GM18858 (cell line): Measurements from ENCODE around the gene DCAF11.
A peak's percentile ranks its signal among the peaks of the same experiment; 100 is the strongest.

Experiments
- ATAC-seq: cut with Tn5 transposase; IDR thresholded peaks from one replicate; pipeline ENCODE4 v1.9.1; 2021; ENCODE audit not compliant: unreplicated experiment

Gene DCAF11

DNA sequence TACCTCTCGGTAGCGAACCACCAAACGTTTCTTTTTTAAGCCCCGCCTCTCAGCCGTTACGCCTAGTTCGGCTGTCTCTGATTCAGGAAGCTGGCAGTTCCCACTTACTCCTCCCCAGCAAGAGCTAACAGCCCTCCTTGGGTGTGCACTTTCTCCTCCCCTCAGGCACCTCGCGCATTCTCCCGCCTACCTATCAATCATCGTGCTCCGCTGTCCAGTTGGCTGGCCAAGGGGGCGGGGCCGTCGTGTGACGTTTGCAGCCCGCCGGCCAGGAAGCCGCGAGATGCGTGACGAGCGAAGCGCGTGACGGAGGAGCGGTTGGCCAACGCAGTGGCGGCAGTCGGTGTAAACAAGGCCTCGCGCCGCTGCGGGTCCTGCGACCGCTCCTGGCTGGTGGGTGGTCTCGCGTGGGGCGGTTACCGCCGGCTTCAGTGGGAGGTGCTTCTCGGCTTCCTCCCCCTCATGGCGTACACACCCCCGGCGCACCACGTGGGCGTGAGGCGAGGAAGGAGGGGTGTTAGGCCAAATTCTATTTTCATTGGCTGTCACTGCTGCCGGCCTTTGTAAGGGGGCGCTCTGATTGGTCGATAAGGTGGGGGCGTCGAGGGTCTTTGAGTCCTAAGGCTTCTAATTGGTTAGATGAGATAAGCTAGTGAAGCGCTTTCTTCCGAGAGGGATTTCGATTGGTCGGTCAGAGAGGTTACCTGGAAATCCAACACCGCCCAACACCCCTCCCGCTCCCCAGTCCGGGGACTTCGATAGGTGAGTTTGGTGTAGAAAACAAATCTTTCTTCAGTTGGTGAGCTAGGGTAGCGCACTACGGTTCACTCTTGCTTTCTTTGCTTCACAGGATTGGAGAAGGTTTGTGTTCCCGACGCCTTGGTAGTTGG is at the start of gene DCAF11, which contains the start of gene NRL:
TSS of gene DCAF11 (plus strand) at position 246 of the 890 bp plus-strand sequence. CDS start 818 bp downstream, outside the sequence.
TSS of gene NRL (minus strand) at position 418 of the 890 bp plus-strand sequence. CDS start 32,101 bp downstream, outside the sequence.
- ATAC-seq, result peak; percentile 80

DNA sequence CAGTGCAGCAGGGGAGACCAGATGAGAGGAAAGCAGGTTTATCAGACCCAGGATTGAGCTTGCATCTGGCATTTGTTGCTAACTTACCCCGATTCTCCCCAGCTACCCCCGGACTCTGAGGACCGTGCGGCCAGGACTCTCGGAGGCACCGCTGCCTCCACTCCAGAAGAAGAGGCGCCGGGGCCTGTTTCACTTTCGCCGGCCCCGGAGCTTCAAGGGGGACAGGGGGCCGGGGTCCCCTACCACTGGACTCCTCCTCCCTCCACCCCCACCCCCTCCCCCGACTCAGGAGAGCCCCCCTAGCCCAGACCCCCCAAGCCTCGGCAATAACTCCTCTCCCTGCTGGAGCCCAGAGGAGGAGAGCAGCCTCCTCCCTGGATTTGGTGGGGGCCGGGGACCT is 49.7 kb upstream of the DCAF11 start:
- no peak for ATAC-seq

DNA sequence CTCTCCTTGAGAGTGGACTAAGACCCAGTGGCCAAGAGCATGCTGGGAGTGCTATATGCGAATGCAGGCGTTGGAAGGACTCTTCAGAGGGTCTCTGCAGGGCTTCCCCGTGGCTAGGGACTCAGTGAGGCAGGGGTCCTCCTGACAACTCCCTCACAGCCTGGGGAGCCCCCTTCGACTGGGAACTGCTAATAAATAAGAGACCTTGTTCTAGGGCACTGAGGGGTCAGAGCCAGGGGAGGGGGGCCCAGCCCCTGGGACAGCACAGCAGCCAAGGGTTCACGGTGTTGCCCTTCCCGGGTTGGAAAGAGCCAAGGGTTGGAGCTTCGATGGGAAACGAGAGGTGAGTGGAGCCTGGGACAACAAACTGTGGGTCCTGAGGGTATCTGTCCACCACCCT is 49.2 kb upstream of the DCAF11 start:
- no peak for ATAC-seq

DNA sequence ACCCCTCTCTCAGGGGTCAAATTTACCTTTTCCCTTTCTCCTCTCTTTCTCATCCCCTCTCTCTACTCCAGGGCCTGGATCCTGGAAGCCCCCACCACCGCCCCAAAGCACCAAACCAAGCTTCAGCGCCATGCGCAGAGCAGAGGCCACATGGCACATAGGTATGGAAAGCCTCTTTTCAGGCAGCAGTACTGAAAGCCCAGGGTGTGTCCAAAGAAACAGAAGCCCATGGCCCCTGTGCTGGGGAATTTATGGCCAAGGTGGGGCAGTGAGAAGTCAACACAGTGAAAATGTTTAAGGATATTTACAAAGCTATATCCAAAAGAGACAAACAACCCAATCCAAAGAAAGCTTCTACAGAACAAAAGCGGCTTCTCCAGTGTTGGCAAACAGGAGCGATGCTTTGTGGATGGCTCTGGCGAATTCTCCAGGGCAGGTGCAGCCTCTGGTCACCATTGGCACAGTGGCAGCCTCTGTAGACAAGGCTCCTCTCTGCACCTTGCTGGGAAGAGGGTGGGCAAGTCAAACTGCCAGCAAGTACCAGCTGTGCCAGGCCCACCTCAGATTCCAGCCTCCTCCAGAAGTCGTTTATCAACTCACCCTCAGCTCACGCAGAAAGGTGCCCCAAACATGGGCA is 48.0 kb upstream of the DCAF11 start:
- ATAC-seq, result no peak

DNA sequence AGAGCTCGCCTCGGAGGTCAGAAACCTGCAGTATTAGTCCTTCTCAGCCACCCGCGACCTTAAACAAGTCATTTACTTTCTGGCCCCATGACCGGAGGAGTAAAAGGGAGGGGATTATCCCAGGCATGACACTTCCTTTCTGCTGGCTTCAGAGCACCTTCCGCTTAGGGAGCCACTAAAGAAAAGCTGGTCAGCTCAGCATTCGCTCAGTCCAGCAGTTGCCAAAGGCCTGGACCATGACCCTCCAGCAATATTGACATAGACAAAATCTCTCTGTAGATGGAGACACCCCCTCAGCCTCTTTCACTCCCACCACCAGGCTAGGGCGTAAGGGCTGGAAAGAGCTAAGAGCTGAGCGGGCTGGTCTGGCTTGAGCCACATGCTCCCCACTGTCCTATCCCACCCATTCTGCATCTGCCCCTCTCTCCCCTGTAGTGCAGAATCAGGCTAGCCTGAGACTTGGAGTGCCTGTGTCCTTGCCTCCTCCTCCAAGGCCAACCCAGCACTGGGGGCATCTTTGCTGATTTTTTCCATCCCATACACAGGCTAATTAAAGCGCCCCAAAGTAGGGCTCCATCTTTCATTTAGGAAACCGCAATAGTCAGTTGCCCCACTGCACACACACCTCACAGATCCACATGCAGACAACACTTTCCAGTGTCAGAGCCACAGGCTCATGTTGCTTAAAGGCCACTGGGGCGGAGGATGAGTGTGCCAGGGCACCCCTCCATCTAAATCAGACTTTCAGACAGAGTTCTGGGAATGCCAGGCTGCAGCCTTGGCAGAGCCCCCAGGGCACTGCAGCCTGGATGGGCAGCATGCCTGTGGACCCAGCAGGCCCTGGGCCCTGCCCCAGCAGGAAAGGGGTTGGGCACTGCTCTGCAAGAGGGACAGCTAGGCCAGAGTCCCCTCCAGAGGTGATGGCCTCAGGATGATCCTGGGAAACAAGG is 47.2 kb upstream of the DCAF11 start:
- no peak for ATAC-seq

DNA sequence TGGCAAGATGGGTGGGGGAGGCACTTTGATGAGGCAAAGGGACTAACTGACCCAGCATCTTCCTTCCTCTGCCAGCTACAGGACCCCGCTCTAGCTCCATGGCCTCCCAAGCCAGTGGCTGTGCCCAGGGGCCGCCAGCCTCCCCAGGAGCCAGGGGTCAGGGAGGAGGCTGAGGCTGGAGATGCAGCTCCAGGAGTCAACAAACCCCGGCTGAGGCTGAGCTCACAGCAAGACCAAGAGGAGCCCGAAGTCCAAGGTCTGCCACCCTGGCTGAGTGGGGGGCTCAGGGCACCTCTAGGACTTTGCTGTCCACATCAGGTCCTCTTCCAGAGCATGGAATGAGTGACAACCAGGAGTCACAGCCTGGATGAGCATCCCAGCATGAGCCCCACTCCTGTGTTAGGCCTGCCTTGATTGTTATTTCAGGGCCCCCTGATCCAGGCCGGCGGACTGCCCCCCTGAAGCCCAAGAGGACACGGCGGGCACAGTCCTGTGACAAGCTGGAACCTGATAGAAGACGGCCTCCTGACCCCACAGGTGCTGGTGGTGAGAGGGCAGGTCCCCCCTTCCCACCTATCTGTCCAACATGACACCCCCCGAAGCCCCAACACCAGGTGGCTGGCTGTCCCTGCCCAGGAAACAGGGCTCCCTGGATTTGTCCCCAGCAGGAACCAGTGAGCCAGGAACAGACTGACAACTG is 45.7 kb upstream of the DCAF11 start:
- ATAC-seq, result no peak

DNA sequence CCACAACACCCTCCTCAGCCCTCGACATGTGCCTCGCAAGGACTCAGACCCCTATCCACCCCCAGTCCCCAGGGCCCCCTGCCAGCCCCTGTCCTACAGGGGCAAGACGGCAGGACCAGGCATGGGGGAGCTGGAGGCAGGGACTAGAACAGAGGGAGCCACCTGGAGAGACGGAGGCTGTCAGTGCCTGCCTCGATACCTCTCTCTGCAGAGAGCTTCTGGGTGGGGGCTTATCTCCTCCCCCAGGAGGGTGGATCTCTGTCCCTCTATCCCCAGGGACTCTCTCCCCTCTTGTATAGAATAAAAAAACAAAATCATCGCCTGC is 45.2 kb upstream of the DCAF11 start:
- ATAC-seq, result no peak

DNA sequence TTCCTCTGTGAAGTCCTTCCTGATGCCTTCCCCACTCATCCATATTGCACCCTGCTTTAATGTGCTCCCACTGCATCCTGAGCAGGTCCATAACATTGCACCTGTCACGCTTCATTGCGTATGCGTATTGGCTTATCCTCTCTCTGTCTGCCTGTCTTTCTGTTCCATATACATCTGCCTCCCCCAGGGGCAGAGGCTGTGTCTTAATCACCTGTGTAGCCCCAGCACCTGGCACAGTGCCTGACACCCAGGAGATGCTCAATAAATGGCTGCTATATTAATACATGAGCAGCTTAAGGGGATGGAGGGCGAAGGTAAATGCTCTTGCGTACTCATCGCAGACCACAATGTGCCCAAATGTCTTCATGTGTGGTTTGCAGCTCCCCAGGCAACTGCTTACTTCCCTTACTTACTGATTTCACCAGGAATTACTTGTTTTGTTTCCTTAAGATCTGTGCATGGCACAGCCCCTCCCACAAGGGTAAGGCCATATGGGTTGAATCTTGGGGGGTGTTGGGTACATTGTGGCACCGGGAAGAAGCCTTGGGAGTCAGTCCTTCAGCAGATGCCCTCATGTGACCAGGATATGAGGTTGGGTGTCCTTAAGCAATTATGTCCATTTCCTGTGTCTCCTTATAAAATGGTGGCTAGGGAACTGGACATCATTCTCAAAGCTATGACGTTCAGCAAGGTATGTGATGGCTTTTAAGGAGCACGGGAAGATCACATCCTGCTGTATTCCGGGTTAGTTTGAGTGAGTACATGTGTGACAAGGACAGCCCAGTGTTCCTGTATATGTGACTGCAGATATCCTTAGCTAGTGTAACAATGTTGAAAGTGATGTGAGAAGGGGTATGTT is 44.1 kb upstream of the DCAF11 start:
- no peak for ATAC-seq

DNA sequence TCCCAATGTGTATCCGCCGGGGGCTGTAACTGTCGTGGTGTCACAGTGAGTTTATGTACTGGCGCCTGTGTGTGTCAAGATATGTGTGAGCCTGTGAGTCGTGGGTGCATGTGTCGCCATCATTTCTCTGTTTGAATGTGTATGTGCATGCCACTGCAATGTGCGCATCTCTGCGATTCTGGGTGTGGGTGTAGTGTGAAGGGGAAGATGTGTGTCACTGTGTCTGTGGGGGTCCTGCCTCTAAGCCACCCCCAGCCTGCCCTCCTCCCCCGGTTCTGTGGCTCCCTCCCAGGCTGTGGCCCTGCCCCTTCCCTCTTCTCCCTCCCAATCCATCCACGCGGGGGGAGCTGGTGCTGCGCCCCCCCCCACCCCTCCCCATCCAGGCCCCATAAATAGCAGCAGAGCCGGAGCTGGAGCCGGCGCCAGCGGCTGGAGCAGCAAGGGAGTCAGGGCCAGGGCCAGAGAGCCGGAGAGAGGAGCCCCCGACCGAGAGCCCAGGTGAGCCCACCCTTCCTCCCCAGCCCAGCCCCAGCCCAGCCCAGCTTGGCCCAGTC is 43.4 kb upstream of the DCAF11 start, which contains the start of gene CPNE6:
TSS of gene CPNE6 (plus strand) at position 419 of the 554 bp plus-strand sequence. CDS start 1,375 bp downstream, outside the sequence.
- no peak for ATAC-seq

DNA sequence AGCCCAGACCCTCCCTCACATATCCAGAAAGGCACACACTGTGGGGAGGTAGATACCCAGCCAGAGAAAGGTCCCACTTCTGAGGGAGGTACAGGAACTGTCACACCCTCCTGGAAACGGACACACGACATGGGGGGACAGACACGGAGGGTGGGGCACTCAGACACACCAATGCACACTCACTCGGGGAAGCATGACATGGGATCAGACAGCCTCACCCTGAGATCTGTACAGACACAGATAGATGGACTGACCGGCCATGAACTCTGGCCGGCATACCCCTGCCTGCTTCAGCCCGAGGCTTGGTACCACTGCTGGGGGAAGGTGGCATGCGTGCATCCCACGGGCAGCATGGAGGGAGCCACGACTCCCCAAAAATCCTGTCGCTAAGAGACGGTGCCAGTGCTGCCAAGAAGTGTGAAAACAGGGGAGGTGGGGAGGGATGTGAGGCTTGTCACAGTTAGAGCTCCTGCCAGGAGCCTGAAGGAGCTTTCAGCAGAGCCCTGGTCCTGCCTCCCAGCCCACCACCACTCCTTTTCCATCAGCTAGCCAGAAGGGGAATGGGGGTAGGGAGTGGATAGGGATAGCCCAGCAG is 42.6 kb upstream of the DCAF11 start:
- ATAC-seq, result no peak

DNA sequence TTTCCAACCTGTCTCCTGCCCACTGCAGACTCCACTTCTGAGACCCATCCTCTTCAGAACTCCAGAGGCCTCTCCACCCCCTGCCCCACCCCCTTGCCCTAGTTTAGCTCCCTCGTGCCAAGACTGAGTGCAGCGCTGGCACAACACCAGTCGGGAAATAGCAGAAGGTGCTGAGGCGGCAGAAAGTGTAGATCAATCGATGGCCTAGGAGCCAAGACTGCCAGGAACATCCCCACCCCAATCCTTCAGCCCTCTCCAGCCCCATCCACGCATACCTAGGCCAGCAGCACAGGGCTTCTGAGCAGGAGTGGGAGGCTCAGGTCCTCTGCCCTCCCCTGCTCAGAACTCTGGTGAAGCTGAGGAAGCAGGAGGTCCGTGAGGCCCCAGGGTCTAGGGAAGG is 42.1 kb upstream of the DCAF11 start:
- no peak for ATAC-seq

DNA sequence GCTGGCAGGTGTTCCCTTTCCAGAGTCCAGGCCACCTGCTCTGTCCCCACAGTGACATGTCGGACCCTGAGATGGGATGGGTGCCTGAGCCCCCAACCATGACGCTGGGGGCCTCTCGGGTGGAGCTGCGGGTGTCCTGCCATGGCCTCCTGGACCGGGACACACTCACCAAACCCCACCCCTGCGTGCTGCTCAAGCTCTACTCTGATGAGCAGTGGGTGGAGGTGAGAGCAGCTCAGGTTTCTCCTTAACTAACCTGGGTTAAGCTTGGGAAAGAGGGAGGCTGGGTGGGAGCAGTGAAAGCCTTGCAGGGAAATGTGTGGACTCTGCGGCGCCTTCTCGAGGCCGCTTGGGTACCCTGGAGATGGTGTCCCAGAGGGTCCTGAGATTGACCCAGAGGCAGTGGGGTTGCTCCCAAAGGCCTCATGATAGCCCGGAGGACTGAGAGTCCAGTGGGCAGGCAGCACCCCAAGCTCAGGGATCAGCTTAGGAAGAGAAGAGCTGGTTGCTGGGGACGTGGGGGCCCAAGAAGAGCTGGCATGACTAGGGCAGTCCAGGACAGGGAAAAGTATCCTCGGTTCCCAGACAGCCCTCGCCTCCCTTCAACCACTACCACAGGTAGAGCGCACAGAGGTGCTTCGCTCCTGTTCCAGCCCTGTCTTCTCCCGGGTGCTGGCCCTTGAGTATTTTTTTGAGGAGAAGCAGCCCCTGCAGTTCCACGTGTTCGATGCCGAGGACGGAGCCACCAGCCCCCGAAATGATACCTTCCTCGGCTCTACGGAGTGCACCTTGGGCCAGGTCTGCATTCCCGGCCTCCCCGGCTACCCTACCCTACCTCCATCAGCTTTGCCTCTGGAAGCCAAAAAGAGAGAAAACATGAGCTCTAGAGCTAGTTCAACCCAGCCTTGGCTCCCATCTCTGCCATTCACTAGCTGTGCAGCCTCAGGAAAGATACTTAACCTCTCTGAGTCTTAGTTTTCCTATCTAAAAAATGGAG is 41.4 kb upstream of the DCAF11 start:
- no peak for ATAC-seq

DNA sequence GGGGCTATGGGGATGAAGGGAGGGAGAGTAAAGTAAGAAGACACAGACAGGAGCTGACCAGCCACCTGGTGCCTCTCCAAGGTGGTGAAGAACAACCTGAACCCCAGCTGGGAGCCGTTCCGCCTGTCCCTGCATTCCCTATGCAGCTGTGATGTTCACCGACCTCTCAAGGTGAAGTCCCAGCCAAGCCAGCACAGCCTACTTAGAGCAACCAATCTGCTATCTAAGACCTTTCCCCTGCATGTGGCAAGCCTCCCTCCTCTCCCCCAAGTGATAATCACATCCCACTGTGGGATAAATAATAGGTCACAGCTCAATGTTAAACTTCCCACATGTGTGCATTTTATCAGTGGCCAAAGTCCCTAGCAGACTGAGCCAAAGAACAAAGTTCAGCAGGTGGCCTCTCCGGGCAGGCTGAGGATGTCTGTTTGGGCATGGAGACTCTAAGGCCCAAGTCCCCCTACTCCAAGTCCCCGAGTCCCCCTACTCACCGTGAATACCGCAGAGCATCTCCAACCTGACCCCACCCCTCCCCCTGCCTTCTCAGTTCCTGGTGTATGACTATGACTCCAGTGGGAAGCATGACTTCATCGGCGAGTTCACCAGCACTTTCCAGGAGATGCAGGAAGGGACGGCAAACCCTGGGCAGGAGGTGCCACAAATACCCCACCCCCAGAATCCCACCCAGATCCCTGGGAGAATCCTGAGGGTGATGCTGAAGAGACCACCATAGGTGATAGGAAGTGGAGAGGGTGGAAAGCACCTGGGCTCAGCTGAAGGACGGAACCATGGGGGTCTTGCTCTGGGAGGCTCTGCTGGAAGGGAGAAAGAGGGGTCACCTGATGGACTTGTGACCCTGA is 39.7 kb upstream of the DCAF11 start:
- ATAC-seq, result no peak

DNA sequence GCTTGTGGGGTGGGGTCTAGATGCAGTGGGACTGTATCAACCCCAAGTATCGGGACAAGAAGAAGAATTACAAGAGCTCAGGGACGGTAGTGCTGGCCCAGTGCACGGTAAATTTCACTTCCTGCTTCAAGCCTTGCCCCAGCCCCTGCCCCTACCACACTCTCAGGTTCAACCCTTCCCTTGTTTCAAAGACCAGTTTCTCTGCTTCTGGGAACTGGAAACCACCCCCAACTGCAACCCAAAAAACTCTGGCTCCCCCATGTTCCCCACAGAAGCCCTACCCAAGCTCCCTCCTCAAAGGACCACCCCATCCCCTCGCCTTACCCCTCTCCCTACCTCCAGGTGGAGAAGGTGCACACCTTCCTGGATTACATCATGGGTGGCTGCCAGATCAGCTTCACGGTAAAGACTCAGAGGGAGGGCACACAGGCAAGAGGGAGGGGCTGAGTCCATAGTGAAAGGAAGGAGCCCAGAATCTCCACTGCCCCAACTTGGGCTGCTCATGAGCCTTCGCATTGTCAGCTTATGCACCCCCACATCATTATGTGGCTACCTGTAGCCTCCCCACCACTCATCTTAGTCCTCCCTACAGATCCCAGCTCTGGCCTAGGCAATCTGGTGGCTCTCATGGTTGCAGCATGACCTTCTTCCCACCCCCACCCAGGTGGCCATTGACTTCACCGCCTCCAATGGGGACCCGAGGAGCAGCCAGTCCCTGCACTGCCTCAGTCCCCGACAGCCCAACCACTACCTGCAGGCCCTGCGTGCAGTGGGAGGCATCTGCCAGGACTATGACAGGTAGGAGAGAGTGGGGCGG is 38.9 kb upstream of the DCAF11 start:
- ATAC-seq, result no peak

DNA sequence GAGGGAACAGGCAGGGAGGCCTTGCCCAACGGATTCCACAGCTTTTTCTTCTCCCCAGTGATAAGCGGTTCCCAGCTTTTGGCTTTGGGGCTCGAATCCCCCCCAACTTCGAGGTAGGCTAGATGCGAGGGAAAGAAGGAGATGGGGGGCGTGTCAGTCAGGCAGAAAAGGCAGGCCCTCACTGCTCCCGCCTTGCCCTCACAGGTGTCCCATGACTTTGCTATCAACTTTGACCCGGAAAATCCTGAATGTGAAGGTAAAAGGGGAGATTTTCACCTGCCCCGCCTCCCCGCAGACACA is 38.3 kb upstream of the DCAF11 start:
- ATAC-seq, result no peak

DNA sequence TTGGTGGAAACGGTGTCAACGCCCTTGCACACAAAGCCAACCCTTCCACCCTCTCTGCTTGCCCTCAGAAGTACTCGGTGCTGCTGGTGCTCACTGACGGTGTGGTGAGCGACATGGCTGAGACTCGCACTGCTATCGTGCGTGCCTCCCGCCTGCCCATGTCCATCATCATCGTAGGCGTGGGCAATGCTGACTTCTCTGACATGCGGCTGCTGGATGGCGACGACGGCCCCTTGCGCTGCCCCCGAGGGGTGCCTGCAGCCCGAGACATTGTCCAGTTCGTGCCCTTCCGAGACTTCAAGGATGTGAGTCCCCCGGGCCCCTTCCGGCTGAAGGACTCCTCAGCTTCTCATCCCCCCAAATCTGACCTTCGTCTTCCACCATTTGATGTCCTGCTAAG is 37.5 kb upstream of the DCAF11 start:
- ATAC-seq, result no peak
